ENCODE results near the gene CKM.

- no peak for TF ChIP-seq CTCF (conservative IDR thresholded peaks at IDR 0.05 in 1 of 2, IDR thresholded peaks at IDR 0.05 in 1 of 2; ENCODE audit: low read depth in 1 of 2, low read length in 2 of 2)
- TF ChIP-seq EZH2 (IDR thresholded peaks at IDR 0.05; ENCODE audit: low read length, missing control alignments): no peak
Observed at GRCh38 chr19:45368127-45368526, 45.5 kb upstream of the CKM start.

All from fibroblast of lung (primary cell).